HepG2 (cell line): Measurements from ENCODE around the gene TET3. TPM values are rescaled to one million over a fixed set of nuclear protein-coding genes. Genes with fewer than 3 reads are reported as not detected.
A peak's percentile ranks its signal among the peaks of the same experiment; 100 is the strongest.

Experiments used
- BCLAF1 ChIP-seq: fragments of 450-650 bp; IDR thresholded peaks from 2 replicates; pipeline ENCODE4 v1.6.1; 2017; ENCODE audit warnings: mild to moderate bottlenecking
- GLI4 ChIP-seq: sonication (generic); formaldehyde crosslinking; IDR thresholded peaks from 2 replicates; pipeline ENCODE4 v1.5.1; 2020; ENCODE audit warnings: missing genetic modification reagents, mild to moderate bottlenecking, moderate library complexity, borderline replicate concordance
- MAZ ChIP-seq, 2 experiments: sonication (generic) in 1 of 2; formaldehyde crosslinking in 1 of 2; IDR thresholded peaks; 2 replicates each; pipeline versions ENCODE4 v1.5.0 to v1.6.1; 2012 to 2020; ENCODE audit warnings: low read depth in 2 of 2, mild to moderate bottlenecking in 2 of 2, borderline replicate concordance in 1 of 2, improper control_type of control experiment in 1 of 2, low read length in 1 of 2, missing genetic modification reagents in 1 of 2, moderate library complexity in 1 of 2
- POGZ ChIP-seq: sonication (generic); formaldehyde crosslinking; IDR thresholded peaks from 2 replicates; pipeline ENCODE4 v1.4.0; 2020; ENCODE audit warnings: mild to moderate bottlenecking, missing genetic modification reagents
- REST ChIP-seq, 2 experiments: IDR thresholded peaks; 2 replicates each; pipeline ENCODE4 v1.6.1; 2011 to 2012; ENCODE audit warnings: low read length in 2 of 2, borderline replicate concordance in 1 of 2, low read depth in 1 of 2, mild to moderate bottlenecking in 1 of 2, moderate library complexity in 1 of 2
- RNF219 ChIP-seq: sonication (generic); formaldehyde crosslinking; IDR thresholded peaks from 2 replicates; pipeline ENCODE4 v1.5.0; 2020; ENCODE audit warnings: mild to moderate bottlenecking, missing genetic modification reagents
- SIN3A ChIP-seq: IDR thresholded peaks from 2 replicates; pipeline ENCODE4 v1.6.1; 2011; ENCODE audit warnings: low read depth, mild to moderate bottlenecking, control low read depth, low read length, borderline replicate concordance
- ZNF12 ChIP-seq: sonication (generic); formaldehyde crosslinking; IDR thresholded peaks from 2 replicates; pipeline ENCODE4 v1.5.0; 2020; ENCODE audit warnings: missing genetic modification reagents
- ZNF383 ChIP-seq: sonication (generic); formaldehyde crosslinking; IDR thresholded peaks from 2 replicates; pipeline ENCODE4 v1.4.0; 2020; ENCODE audit warnings: missing genetic modification reagents, mild to moderate bottlenecking, borderline replicate concordance
- ZNF510 ChIP-seq: sonication (generic); formaldehyde crosslinking; IDR thresholded peaks from 2 replicates; pipeline ENCODE4 v1.4.0; 2020; ENCODE audit warnings: low read depth, mild to moderate bottlenecking, missing genetic modification reagents
- ZNF577 ChIP-seq: sonication (generic); formaldehyde crosslinking; IDR thresholded peaks from 2 replicates; pipeline ENCODE4 v1.4.0; 2020; ENCODE audit warnings: mild to moderate bottlenecking, low read depth, missing genetic modification reagents, borderline replicate concordance
- ZNF780A ChIP-seq: sonication (generic); formaldehyde crosslinking; IDR thresholded peaks from 2 replicates; pipeline ENCODE4 v1.8.0; 2022; ENCODE audit warnings: mild to moderate bottlenecking, missing genetic modification reagents, moderate library complexity
- polyA plus RNA-seq, 8 experiments: library from polyadenylated mRNA; depleted of rRNA in 3 of 8; stranded (reverse) in 7 of 8; unstranded in 1 of 8; fragments of >200 nt; fragmentation: Illumina TruSeq in 4 of 8; extraction: Trizol in 4 of 8; gene quantifications; 2 replicates each; pipeline versions ENCODE4 v1.2.1 to v1.2.3, GENCODE V29; 2011 to 2016; ENCODE audit warnings: low read depth in 4 of 8, missing spikeins in 1 of 8, mixed read lengths in 1 of 8; ENCODE audit not compliant: insufficient read depth in 1 of 8
- total RNA-seq, 5 experiments: library from RNA; depleted of rRNA; stranded (reverse); fragments of >200 nt; fragmentation: Illumina TruSeq; extraction: Trizol; gene quantifications; 2 replicates each; pipeline ENCODE4 v1.2.3, GENCODE V29; 2016; ENCODE audit warnings: low read depth in 1 of 5
- TF ChIP-seq, protein P1 (sequence below): sonication (generic); formaldehyde crosslinking; IDR thresholded peaks from 2 replicates; pipeline ENCODE4 v1.4.0; 2020; ENCODE audit warnings: missing genetic modification reagents, borderline replicate concordance

TET3 gene
- total and polyA plus RNA-seq, 2 of the 13 experiments (the other 11 are each of a cell fraction or from before 2014, with no cell fraction given), result 4.3 to 6.8 TPM

DNA sequence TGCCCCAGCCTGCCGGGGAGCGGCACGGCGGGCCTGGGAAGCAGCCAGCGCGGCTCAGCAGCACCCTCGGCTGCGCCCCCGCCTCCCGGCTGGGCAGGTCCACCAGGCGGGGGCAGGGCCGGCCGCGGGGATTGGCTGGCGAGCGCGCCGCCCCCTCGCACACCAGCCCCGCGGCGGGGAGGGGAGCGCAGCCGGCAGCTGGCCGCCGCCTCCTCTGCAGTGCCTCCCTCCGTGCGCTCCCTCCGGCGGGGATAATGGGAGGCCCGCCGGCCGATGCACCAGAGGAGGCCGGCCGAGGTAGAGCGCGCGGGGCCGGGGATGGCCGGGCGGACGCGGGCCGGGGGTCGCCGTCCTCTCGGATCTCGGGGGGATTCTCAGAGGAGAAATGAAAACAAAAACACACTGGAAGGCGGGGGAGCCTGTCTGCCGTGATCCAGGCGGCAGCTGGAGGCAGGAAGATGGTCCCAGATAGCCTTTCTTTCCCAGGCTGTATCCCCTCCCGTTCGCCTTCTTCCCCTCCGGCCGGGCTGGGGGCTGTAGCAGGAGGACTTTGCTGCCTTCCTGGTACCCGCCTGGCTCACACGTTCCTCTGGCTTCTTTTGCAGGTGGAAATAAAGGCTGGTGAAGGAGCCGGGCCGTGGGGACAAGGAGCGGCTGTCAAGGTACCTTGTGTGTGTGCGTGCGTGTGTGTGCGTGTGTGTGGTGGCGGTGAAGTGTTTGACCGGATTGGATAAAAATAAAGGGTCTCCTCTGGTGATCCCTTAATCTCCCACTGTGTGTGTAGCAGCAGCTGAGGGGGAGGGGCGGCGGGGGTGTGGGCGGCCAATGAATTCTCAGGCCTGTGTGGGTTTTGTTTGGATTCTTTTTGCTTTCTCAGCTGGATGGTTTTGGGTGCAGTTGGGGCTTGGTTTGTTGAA is 18.1 kb downstream of the TET3 start (continued):
- no peak for TF ChIP-seq REST (IDR thresholded peaks at IDR 0.05; ENCODE audit: borderline replicate concordance in 1 of 2, low read depth in 1 of 2, low read length in 2 of 2)
- no peak for TF ChIP-seq ZNF383 (CRISPR knock-in tag)
- no peak for TF ChIP-seq ZNF780A (CRISPR knock-in tag)
- no peak for TF ChIP-seq ZNF510
- TF ChIP-seq POGZ (CRISPR knock-in tag), result peak; percentile 51; the same call in 1 of the 2 replicates
- TF ChIP-seq ZNF577, result no peak
- no peak for TF ChIP-seq SIN3A
- TF ChIP-seq, protein P1, sequence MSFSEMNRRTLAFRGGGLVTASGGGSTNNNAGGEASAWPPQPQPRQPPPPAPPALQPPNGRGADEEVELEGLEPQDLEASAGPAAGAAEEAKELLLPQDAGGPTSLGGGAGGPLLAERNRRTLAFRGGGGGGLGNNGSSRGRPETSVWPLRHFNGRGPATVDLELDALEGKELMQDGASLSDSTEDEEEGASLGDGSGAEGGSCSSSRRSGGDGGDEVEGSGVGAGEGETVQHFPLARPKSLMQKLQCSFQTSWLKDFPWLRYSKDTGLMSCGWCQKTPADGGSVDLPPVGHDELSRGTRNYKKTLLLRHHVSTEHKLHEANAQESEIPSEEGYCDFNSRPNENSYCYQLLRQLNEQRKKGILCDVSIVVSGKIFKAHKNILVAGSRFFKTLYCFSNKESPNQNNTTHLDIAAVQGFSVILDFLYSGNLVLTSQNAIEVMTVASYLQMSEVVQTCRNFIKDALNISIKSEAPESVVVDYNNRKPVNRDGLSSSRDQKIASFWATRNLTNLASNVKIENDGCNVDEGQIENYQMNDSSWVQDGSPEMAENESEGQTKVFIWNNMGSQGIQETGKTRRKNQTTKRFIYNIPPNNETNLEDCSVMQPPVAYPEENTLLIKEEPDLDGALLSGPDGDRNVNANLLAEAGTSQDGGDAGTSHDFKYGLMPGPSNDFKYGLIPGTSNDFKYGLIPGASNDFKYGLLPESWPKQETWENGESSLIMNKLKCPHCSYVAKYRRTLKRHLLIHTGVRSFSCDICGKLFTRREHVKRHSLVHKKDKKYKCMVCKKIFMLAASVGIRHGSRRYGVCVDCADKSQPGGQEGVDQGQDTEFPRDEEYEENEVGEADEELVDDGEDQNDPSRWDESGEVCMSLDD (CRISPR knock-in tag), result no peak
- no peak for TF ChIP-seq GLI4 (CRISPR knock-in tag)
- TF ChIP-seq RNF219 (CRISPR knock-in tag), result no peak
- TF ChIP-seq MAZ (IDR thresholded peaks at IDR 0.05; ENCODE audit: borderline replicate concordance, low read depth, low read length), result peak; percentile 66; the same call in 1 of the 2 replicates
- TF ChIP-seq MAZ (CRISPR knock-in tag; IDR thresholded peaks at IDR 0.05; ENCODE audit: low read depth), result peak; percentile 96
- no peak for TF ChIP-seq BCLAF1
- no peak for TF ChIP-seq ZNF12 (CRISPR knock-in tag)
